ENCODE results near the gene TMCO4.

TMCO4 gene

DNA sequence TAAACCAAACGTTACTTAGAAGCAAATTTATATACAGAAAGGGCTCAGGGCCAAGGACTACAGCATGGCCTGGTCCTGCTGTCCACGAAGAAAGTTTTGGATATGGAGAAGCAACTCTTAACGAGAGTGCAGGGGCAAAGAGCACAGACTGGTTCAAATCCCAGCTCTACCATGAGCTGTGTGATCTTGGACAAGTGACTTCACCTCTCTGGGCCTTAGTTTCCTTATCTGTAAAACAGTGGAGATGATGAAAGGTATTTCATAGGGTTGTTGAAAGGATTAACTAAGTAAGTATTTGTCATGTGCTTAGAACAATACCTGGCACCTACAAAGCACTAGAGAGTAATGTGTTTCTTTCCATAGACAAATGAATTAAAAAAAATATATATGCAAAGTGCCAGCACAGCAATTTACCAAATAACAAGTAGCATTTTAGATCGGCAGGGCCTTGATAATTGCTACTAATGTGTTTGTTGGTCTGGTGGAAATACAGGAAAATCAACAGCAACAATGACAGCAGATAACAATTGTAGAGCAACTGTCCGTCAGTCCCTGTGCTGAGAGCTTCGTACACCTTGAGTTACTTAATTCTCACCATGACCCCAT is 25.4 kb downstream of the TMCO4 start:
- DNase-seq = no peak

DNA sequence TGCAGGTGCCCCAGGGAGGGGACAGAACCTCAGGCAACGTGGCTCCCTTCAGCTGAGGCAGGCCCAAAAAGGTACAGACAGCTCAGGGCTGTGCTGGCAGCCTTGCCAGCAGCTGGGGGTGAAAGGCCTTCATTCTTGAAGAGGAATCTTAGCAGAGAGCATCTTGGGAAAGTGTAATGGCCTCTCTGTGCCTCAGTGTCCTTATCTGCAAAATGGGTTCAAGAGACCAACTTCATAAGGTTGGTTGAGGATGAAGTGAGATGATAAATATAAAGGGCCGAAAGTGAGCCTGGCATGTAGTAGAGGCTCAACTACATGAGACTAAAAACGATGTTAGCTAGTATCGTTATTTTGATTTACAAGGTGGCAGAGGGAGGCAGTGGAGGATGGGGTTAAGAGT is 26.2 kb downstream of the TMCO4 start:
- DNase-seq = no peak

DNA sequence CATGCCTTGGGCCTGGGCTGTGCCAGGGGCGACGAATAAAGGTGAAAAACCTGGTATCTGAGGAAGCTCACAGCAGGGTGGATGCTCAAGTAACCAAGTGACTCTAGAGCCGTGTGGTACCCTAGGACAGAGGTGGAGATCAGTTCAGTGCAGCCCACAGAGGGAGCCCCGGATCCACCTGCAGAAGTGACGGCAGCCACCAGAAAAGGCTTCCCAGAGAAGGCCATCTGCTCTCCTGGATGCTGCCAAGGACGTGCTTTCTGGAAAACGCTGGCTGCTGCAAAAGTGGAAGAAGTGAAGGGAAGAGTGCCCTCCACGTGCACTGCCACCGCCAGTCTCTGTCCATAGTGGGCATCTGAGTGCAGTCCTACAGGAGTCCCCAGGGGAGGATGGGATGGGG is 27.7 kb downstream of the TMCO4 start:
- no peak for DNase-seq

DNA sequence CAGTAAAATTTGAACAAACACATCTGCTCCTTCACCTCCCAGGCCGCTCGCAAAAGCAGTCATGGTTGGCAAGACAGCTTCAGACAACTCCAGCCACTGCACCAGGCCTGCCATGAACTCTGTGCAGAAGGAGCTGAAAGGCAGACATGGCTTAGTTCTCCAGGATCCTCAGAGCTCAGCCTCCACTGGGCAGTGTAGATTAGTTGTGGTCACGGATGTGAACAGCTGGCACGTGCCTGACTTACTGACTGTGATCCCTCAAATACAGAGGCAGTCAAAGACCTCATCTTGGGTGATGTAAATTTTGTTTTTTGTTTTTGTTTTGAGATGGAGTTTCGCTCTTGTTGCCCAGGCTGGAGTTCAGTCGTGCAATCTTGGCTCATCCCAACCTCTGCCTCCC is 28.4 kb downstream of the TMCO4 start:
- DNase-seq = no peak

DNA sequence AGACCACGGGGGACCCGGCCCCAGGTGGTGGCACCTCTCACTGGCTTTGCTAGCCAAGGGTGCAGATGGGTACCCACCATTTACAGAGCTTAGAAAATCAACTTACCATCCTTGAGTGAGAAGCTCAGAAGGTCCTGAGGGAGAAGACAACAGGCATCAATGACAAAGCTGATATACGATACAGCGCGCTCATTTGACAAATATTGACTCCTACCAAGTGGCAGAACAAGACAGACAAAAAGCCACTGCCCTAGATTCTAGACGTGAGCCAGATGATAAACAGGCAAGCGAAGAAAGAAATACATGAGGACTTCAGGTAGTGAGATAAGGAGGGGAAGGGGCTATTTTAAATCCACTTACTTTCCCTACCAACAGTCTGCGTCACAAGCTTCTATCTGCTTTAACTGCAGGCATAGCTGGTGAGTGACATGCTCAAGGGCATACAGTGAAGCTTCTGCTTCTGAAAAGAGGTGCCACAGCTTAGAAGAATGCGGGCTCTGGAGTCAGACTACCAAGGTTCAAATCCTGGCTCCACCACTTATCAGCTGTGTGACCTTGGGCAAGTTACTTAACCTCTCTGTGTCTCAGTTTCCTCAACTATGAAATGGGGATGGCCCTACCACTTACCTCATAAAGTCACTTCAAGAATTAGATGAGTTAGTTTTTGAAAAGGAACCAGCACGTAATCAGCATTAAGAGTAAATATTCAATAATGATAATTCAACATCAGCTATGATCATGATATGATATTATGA is 29.1 kb downstream of the TMCO4 start:
- no peak for DNase-seq

DNA sequence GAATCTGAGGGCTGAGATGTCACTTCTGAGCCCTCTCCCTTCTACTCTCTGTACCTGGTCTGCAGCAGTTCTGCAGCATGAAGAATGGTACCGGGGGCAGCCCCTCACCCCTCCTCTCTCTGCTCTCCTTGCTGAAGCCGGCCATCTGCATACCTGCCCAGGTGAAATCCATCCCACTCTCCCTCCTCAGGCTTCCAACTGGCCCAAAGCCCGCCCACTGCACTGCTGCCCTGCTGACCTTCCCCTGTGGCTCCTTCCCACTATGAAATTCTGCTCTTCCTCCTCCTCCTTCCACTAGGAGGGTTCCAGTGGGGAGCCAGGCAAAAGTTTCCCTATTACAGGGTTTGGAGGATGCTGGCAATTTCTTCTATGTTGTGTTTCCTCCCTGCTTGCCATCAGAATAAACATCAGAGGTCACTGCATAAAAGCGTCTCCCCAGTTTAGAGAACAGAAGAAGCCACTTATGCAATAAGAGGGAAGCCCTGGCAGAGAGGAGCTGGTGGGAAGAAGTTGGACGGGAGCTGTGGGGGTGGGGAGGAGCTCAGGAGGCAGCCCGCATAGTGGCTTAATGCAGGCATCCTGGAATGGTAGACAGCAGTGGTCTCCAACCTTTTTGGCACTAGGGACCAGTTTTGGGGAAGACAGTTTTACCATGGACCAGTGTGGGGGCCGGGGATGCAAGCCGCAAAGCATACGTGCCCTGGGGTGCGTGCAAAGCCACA is 30.3 kb downstream of the TMCO4 start:
- no peak for DNase-seq

DNA sequence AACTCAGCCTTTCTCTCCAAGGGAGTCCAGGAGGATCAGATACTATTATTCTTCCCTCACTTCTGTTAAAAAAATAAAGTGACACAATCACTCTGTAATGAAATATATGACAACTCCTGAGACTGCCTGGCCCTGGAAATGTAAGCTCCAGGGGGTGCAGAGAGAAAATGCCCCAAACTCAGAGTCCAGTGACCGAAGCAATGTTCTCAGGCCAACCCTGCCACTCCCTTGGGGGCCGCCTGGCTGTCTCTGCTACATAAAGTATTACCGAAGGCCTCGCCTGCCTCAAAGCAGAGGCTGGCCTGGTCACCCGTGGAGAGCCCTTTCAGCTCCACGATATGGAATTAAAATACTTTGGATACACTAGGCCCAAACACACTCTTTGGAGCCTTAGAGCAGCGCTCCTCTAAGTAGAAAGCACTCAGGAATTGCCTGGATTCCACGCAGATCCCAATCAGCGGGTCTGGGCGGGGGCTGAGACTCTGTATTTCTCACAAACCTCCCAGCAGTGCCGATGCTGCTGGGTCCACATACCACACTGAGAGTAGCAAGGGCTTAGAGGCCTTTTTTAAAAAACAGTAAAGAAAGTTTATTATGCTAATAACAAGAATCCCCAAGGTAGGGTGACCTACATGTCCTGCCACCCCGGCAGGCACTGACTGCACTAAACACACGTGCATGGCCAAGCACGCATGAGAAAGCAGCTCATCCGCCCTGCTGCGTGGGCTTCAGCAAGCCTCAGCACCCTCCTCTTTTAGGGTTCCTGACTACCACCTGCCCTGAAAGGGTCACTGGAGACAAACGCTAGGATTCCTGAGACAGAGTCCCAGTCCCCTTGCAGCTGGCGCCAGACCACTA is 31.1 kb downstream of the TMCO4 start:
- no peak for DNase-seq

DNA sequence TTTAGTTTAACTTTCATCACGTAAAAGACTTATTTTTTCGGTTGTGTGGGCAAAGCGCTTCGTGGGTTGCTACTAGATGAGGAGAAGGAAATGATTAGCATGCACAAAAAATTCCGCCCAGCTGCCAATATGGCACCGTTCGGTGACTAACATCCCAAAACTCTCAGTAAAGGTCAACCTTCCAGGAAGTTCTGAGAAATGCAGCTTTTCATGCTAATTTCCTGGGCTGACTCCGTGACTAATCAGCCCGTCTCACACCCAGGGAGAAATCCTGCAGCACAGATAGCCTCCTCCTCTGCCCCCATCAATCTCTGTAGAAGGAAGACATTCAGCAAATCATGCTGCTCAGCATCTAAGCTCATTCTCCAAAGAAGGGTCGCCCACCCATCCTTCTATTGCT is 34.1 kb downstream of the TMCO4 start:
- peak; percentile 30 for DNase-seq

DNA sequence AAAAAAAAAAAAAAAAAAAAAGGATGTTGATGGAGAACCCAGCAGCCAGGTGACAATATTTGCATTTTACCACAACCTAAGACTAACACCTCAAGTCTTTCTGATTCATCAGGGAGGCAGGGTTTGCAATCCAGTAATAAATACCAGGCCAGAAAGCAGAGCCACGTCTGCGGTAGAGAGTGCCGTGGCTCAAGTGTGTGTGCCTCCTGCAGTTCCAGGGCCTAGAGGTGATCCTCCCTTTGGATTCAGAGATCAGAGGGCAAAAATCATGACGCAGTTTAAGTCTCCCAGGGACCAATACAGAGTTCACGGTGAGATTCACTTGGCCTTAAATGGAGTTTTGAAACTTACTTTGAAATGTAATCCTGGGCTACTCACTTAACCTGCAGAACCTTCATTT is 34.9 kb downstream of the TMCO4 start:
- no peak for DNase-seq

DNA sequence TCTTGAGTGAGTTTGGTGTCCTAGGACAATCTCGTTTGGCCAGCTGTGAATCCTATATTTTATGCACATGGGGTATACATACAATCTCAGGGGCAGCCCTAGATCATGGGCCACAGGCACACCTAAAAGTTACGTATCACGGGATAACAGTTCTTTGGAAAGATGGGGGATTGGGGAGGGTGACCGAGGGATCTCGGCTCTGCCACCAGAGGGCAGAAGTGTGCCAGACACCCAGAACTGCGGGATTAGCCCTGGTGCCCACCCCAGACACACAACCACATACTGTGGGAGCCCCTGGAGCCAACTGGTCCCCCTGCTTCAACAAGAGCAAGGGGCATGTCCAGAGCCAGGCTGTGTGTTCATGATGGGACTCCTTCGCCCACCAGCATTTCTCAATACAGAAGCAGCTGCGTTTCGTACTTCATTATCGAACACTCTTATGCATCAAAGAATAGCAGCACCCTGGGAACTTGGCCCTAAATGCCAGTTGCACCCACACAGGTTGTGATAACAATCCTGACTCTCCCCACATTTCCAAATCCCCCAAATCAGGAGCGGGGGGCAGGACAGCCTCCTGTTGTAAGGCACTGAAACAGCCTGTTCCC is 37.4 kb downstream of the TMCO4 start:
- DNase-seq = peak; percentile 43

DNA sequence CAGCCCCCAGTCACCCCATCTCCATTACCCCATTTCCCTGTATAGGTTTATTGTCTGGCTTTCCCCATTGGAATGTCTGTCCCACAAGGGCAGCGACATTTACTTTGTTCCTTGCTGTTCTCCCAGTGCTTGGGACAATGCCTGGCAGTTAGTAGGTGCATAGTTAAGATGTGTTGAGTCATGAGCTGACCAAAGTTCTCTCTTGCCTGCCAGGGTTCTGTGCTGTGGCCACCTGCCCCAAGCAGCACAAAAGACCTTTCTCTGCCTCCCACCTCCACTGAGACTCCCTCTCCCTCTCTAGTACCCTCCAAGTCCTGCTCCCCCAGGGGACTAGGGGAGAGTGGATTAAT is 40.0 kb downstream of the TMCO4 start:
- DNase-seq = no peak

DNA sequence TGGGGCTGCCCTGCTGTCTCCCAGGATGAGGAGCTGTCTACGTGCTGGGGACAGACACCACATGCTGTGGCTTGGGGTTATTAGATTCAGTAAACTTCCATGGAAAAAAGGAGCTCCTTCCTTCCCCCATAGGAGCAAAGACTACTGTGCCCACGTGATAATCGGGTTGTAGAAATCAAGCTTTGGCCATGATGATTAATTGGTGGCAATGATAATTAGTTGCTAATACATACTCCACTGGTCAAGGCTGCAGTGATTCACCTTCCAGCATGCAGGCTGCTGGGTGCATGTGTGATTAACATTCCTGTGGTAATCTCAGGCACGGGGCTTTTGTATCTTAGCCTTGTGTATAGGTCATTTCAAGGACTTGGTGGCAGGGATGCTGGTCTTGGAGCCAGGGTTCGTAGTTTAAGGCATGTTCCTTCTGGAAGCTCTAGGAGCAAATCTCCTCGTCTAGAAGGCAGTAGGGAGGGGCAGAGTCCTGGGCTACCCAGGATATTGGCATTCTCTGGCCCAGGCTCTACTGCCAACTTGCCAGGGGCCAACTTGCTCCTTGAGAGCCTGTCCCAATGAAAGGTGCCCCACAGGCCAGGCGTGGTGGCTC is 41.4 kb downstream of the TMCO4 start:
- no peak for DNase-seq

DNA sequence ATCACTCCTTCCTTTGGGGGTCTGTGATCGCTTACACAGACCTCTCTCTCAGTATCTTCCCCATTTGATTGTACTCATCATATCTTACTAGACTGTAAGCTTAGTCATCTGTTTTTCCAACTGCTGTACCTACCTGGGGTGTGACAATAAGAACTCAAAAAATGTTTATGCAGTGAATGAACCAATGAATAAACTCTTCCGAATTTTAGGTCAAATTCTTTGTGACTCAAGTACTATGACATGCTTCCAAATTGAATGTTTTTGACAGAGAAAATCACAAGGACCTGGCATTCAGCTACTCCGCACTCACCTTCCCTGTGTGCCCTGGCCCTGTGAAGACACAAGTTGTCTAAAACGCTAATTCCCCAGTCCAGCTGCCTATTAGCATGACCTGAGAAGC is 42.1 kb downstream of the TMCO4 start:
- no peak for DNase-seq

DNA sequence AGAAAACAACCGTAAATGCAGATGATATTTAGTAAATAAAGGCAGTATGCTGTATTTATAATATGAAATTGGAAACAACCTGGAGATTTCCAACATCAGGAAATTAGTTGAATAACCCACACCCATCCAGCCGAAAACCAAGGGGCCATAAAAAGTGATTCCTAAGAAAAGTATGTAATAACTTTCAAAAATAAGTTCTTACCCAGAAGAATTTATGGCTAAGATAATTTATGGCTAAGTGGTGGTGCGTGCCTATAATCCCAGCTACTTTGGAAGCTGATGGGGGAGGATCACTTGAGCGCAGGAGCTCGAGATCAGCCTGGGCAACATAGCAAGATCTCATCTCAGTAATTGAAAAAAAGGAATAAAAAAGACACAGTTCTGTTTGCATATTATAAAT is 43.2 kb downstream of the TMCO4 start:
- no peak for DNase-seq

DNA sequence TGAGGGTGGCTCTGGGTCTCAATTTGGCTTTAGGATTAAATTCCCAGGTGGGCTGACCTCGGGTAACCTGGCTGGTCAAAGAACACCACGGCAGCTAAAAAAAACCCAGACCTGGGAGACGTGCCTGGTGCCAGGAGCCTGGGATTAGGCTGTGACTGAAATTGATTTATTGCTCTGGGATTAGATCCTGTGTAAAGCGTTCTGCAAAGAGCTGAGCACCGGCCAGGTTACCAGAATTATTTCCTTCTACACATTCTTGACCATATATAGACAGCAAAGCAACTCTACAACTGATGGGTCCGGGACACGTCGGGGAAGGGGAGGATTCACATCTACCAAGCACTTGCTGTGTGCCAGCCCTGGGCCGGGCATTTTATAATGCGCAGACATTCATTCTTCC is 45.2 kb downstream of the TMCO4 start:
- no peak for DNase-seq

DNA sequence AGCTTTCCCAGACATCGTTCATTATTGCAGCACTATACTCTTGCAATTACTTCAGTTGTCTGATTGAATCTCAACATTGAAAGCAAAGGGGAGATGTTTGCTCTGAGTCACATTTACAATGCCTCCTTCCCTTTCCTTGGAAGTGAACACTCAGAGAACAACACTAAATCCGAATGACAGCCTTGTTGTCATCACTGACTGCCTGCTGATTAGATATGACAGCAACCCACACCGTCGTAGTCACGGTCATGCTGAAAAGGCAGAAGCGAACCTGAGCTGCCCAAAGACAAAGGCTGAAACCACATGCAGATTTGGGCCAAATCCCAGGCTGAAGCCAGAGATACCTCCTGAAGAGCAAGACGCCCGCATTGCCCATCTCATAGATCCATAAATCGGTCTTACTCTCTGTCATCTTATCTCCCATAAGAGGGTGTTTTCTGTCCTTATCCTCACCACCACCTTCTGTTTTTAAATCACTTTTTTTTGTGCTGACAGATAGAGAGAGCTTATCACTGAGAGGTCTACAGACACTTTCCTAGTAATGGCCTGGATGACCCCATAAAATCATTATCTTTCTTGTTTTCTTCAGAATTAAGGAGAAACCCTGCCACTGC is 47.5 kb downstream of the TMCO4 start:
- DNase-seq = no peak

DNA sequence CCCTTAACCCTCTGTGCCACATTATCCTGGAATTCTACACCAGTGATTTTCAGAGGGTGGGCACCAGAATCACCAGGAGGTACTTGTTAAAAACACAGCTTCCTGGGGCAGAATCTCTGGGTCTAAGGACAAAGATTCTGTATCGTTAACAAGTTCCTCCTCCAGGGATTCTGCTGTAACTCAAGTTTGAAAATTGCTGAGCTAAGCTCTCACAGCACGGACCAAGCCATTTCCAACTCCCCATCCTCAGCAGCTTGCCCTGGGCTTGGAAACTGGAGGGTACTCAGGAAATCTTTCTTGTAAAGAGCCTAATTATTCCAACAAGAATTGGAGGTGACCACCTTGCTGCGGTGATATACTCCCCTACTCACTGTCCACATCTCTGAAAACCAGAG is 48.8 kb downstream of the TMCO4 start:
- no peak for DNase-seq

DNA sequence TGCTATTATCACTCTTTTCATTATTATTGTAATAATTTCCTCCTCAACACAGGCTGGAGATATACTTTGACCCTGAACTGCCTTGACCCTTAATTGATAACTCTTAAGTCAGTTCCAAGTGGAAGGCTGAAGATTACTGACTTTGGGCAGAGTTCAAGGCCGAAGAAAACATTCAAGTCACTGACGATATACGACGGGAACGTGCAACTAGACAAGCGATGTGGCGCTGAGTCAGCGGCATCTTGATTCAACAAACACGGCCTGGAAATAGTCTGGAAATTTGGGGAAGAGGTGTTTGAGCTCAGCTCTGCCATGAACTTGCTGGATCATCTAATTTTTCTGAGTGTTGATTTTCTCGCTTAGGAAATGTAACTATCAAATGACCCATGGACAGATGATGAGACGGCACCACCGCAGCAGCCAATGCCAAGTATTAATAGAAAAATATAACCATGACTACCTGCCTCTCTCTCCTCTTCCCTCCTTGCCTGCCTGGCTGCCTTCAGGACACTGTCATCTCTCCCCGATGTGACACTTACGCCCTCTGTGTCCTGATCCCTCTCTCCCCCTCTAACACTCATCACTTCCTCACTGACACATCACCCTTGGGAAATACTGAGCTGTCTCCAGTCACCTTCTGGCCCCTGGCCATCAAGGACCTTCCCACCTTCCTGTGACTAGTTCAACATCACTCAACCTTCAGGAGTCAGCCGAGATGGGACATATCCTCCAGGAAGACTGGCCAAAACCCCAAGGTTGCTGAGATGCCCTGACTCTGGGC is 49.4 kb downstream of the TMCO4 start:
- no peak for DNase-seq

DNA sequence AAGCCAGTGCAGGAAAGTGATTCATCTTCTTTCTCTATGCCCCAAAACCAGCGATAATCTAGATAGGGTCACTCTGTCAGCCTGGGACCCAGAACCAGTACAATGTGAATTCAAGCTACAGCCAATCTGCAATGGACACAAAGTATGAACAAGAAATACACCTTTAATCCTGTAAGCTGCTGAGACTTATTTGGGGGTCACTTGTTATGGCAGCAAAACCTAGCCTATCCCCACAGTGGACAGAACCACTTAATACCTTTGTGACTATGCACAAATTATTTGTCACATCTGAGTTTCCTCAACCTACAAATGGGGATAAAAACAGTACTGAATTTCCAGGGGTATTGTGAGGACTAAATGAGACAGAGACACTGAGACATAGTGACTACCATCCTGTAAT is 50.0 kb downstream of the TMCO4 start:
- DNase-seq = no peak

DNA sequence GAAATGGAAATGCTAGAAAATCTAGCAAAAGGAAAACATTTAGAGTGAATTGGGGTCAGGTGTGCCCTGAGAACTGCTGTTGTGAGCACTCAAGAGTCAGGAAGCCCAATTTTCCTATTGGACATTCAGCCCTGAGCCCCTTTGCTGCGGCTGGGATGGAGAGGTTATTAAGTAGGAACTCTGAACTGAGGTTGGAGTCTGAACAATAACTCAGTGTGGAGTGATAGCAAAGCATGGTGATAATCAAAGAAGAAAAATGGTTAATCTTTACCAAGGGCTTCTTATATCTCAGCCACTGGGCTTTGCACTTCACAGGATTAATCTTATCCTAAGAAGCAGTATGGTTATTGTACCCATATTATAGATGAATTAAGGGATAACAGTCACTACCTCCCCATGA is 52.0 kb downstream of the TMCO4 start:
- no peak for DNase-seq

DNA sequence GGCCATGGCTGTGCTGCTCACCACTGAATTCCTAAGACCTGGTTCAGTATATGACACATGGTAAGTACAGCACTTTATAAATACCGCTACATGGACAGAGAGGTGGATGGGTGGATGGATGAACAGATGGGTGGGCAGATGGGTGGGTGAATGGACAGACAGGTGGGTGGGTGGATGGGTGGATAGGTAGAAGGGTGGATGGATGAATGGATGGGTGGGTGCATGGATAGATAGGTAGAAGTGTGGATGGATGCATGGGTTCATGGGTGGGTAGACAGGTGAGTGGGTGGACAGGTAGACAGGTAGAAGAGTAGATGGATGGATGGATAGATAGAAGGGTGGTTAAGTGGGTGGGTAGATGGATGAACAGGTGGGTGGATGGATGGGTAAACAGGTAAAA is 54.8 kb downstream of the TMCO4 start:
- no peak for DNase-seq

All from suppressor macrophage treated with lipopolysaccharide for 4 hours (primary cell).